Measurements from ENCODE around the gene TNNC1. TPM values are rescaled to one million over a fixed set of nuclear protein-coding genes. Genes with fewer than 3 reads are reported as not detected.

The TNNC1 gene
- total RNA-seq, 3 donors from 2014 or later = 3.7 to 4.2 TPM; not detected in 1

DNA sequence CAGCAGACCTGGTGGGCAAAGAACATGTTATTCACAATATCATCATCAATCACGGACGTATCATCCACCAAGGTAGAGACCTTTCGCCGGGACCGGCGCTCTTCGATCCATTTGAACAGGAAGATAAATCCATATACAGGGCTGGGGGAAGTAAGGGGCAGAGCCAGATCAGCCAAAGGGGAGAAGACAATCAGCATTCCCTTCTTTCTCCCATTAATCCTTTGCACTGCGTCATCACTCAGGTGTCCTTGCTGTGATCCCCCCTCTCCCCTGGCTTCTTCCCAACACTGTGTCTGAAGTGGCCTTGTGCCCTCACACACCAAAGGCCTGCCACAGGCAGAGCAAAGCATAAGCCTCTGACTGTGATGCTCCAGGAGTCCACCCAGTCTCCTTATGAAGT is 45.4 kb downstream of the TNNC1 start:
- peak overlapping the region in 2 of 3 donors; percentile 84 to 99 for H3K4me3 ChIP-seq
- peaks cover 0 to 22% of the 10 kb centered on the region in 2 donors for H3K4me1 ChIP-seq
- DNase-seq (ENCODE audit: low spot score in 2 of 2) = no peak
- H3K27ac ChIP-seq = peak overlapping the region in 1 of 2 donors; percentile 7
- no peaks in the 10 kb centered on the region for H3K9me3 ChIP-seq
- no peaks in the 10 kb centered on the region for H3K36me3 ChIP-seq
- TF ChIP-seq, protein P1, sequence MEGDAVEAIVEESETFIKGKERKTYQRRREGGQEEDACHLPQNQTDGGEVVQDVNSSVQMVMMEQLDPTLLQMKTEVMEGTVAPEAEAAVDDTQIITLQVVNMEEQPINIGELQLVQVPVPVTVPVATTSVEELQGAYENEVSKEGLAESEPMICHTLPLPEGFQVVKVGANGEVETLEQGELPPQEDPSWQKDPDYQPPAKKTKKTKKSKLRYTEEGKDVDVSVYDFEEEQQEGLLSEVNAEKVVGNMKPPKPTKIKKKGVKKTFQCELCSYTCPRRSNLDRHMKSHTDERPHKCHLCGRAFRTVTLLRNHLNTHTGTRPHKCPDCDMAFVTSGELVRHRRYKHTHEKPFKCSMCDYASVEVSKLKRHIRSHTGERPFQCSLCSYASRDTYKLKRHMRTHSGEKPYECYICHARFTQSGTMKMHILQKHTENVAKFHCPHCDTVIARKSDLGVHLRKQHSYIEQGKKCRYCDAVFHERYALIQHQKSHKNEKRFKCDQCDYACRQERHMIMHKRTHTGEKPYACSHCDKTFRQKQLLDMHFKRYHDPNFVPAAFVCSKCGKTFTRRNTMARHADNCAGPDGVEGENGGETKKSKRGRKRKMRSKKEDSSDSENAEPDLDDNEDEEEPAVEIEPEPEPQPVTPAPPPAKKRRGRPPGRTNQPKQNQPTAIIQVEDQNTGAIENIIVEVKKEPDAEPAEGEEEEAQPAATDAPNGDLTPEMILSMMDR (IDR thresholded peaks at IDR 0.05) = no peak
- TF ChIP-seq POLR2AphosphoS5 (IDR thresholded peaks at IDR 0.05) (no peak), POLR2A (IDR thresholded peaks at IDR 0.05) (no peak)
- intact Hi-C loops (cut with DNase I; ENCODE audit: low total_unique reads) = no loop called here
- H3K27me3 ChIP-seq = no peaks in the 10 kb centered on the region

DNA sequence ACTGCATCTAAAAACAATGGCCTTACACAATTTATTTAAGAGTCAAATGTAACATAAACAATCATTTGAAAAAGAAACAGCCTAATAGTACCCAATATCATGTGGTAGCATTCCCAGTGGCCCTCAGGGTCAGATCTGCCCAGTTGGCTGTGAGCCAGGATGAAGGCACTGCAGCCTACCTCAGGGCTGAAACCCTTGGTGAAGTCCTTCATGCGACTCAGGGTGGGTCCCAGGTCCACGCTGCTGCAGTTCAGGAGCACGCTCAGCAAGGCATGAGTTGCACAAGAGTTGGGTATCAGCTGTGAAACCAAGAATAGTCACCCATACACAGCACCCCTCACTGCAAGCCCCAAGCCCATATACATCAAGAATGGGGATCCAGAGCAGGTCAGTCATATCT is 46.1 kb downstream of the TNNC1 start:
- peaks cover 0 to 22% of the 10 kb centered on the region in 2 donors for H3K4me1 ChIP-seq

DNA sequence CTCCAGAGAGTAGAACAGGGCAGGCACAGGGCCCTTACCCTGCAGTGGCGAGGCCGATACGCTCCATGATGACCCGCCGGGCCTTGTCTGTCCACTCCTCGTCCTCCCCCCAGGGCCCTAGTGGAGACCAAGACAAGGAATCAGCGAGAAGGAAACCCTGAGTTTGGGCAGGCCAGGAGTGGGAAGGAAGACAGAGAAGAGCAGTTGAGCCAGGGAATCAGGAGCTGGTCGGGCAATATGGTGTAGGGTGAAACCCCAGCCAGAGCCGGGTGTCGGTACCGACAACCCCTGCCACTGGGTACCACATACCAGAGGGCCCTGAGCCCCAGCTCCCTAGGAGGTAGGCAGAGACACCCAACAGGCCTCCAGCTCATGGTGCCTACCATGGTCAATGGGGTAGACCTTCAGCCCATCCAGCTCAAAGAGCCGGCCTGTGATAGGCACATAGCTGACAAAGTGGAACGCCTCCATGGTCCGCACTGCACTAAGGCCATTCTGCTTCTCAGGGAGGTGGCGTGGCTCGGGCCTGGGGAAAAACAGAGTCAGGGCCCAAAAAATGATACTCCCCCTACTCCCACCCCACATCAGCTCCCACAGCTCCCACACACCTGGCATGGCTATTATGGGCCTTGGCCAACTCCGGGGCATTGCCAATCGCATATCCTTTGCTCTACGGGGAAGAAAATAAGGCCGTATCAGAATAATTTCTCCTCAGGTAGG is 46.9 kb downstream of the TNNC1 start:
- no peak overlapping the region for H3K4me3 ChIP-seq
- peaks cover 0 to 15% of the 10 kb centered on the region in 2 donors for H3K4me1 ChIP-seq
- TF ChIP-seq POLR2A (IDR thresholded peaks at IDR 0.05) = no peak
- TF ChIP-seq POLR2AphosphoS5 (IDR thresholded peaks at IDR 0.05) = no peak
- TF ChIP-seq, protein P1 (IDR thresholded peaks at IDR 0.05) = no peak
- H3K36me3 ChIP-seq = peaks cover 7% of the 10 kb centered on the region
- H3K27me3 ChIP-seq = no peaks in the 10 kb centered on the region
- intact Hi-C loops (cut with DNase I; ENCODE audit: low total_unique reads) = no loop called here
- H3K9me3 ChIP-seq = no peaks in the 10 kb centered on the region
- no peak overlapping the region for H3K27ac ChIP-seq
- no peak for DNase-seq (ENCODE audit: low spot score in 2 of 2)

More for the DNA sequence above, 46.1 kb downstream of the TNNC1 start:
- no peak for DNase-seq (ENCODE audit: low spot score in 2 of 2)
- no peak for TF ChIP-seq POLR2AphosphoS5 (IDR thresholded peaks at IDR 0.05)
- TF ChIP-seq, protein P1 (IDR thresholded peaks at IDR 0.05) = no peak
- TF ChIP-seq POLR2A (IDR thresholded peaks at IDR 0.05) = no peak
- intact Hi-C loops (cut with DNase I; ENCODE audit: low total_unique reads) = no loop called here
- no peaks in the 10 kb centered on the region for H3K36me3 ChIP-seq
- H3K27me3 ChIP-seq = no peaks in the 10 kb centered on the region
- H3K9me3 ChIP-seq = no peaks in the 10 kb centered on the region
- H3K27ac ChIP-seq = no peak overlapping the region
- H3K4me3 ChIP-seq = no peak overlapping the region

GRCh38 chr3:52406231-52406661 is 47.6 kb downstream of the TNNC1 start:
- H3K4me1 ChIP-seq = peaks cover 0 to 14% of the 10 kb centered on the region in 2 donors
- TF ChIP-seq, protein P1 (IDR thresholded peaks at IDR 0.05) = no peak
- TF ChIP-seq POLR2AphosphoS5 (IDR thresholded peaks at IDR 0.05) = no peak
- TF ChIP-seq POLR2A (IDR thresholded peaks at IDR 0.05) = no peak
- peaks cover 7% of the 10 kb centered on the region for H3K36me3 ChIP-seq
- H3K27me3 ChIP-seq = no peaks in the 10 kb centered on the region
- no peaks in the 10 kb centered on the region for H3K9me3 ChIP-seq
- H3K27ac ChIP-seq = no peak overlapping the region
- DNase-seq (ENCODE audit: low spot score in 2 of 2) = no peak
- no peak overlapping the region for H3K4me3 ChIP-seq
- intact Hi-C loops (cut with DNase I; ENCODE audit: low total_unique reads) = no loop called here

- peaks cover 7% of the 10 kb centered on the region for H3K36me3 ChIP-seq
- DNase-seq (ENCODE audit: low spot score in 2 of 2) = no peak
Observed at GRCh38 chr3:52405601-52406110, 48.2 kb downstream of the TNNC1 start.

More at GRCh38 chr3:52405601-52406110, 48.2 kb downstream of the TNNC1 start:
- H3K4me3 ChIP-seq = no peak overlapping the region
- peaks cover 0 to 14% of the 10 kb centered on the region in 2 donors for H3K4me1 ChIP-seq
- TF ChIP-seq POLR2AphosphoS5 (IDR thresholded peaks at IDR 0.05) = no peak
- TF ChIP-seq, protein P1 (IDR thresholded peaks at IDR 0.05) = no peak
- no peak for TF ChIP-seq POLR2A (IDR thresholded peaks at IDR 0.05)
- no peak overlapping the region for H3K27ac ChIP-seq
- H3K27me3 ChIP-seq = no peaks in the 10 kb centered on the region
- H3K9me3 ChIP-seq = no peaks in the 10 kb centered on the region
- intact Hi-C loops (cut with DNase I; ENCODE audit: low total_unique reads) = no loop called here

Data from breast epithelium (tissue), 4 donors.